Calu3 (cell line): ENCODE data around the gene ETHE1. TPM values are rescaled to one million over a fixed set of nuclear protein-coding genes. Genes with fewer than 3 reads are reported as not detected.

Experiments used
- BruUV-seq: library from RNA; stranded (reverse); fragments of 400-500 nt; replicated peaks from 2 replicates; lab custom pipeline; 2021; lab: Mats Ljungman, UMichigan
- CTCF ChIA-PET: fragments of 300-600 bp; sonication (Branson Sonifier 250); formaldehyde crosslinking; loops from one replicate; lab custom pipeline; 2022; ENCODE audit warnings: antibody characterized with exemption; lab: Charles Lee
- DNase-seq: peaks from one replicate; pipeline ENCODE4 v3.0.0; 2022
- H3K27ac Mint-ChIP-seq: one replicate; pipeline ENCODE4 v1.8.0; 2022; ENCODE audit warnings: mixed read lengths; ENCODE audit not compliant: unreplicated experiment
- H3K27me3 Mint-ChIP-seq: one replicate; pipeline ENCODE4 v1.8.0; 2022; ENCODE audit warnings: mixed read lengths; ENCODE audit not compliant: unreplicated experiment
- H3K36me3 Mint-ChIP-seq: one replicate; pipeline ENCODE4 v1.8.0; 2022; ENCODE audit warnings: mild to moderate bottlenecking, moderate library complexity, mixed read lengths; ENCODE audit not compliant: insufficient read depth, unreplicated experiment
- H3K4me1 Mint-ChIP-seq: one replicate; pipeline ENCODE4 v1.8.0; 2022; ENCODE audit warnings: mild to moderate bottlenecking, low read depth, mixed read lengths; ENCODE audit not compliant: unreplicated experiment
- H3K4me3 Mint-ChIP-seq: one replicate; pipeline ENCODE4 v1.8.0; 2022; ENCODE audit warnings: mild to moderate bottlenecking, low read depth, moderate library complexity, mixed read lengths; ENCODE audit not compliant: unreplicated experiment
- H3K9me3 Mint-ChIP-seq: one replicate; pipeline ENCODE4 v1.8.0; 2022; ENCODE audit warnings: low read depth, mixed read lengths; ENCODE audit not compliant: unreplicated experiment
- intact Hi-C: fragments of 100-400 bp; cut with micrococcal nuclease; formaldehyde crosslinking; loops from one replicate; pipeline ENCODE4 v1.10.0; 2022; ENCODE audit not compliant: unreplicated experiment
- total RNA-seq: library from RNA; stranded (reverse); gene quantifications from 2 replicates; pipeline ENCODE4 v1.2.3, GENCODE V29; 2022
- TF ChIP-seq, protein P1 (sequence below): fragments of 200-600 bp; IDR thresholded peaks from one replicate; pipeline ENCODE4 v1.8.0; 2022; ENCODE audit warnings: antibody characterized with exemption; ENCODE audit not compliant: unreplicated experiment

Gene ETHE1
- total RNA-seq, 1 experiment from 2014 or later: 44.8 TPM

DNA sequence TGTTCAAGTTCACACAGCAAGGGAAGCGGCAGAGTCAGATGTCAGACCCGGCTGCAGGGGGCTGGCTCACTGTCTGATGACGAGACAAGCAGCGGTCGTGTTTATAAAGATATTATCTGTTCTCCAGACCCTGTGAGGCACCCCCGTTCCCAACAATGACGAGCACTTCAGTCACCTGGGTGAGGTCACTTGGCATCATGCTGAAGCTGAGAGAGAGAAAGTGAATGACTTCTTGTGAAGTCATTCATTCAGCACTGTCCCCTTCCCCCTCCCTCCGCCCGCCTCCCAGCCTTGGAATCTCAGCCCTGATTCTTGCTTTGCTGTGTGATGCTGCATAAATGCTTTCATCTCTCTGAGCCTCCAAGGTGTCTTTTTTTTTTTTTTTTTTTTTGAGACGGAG, 56.7 kb downstream of the ETHE1 start:
- BruUV-seq: no TSS peak
- CTCF ChIA-PET: interaction anchor here (0.6 kb wide), 1 partner anchor 10 kb away, joined by 5 read pairs; no protein-coding TSS in a partner anchor
- peaks cover 49% of the 10 kb centered on the region for H3K4me1 Mint-ChIP-seq
- H3K4me3 Mint-ChIP-seq: no peak overlapping the region
- intact Hi-C loops: no loop called here
- DNase-seq: no peak
- TF ChIP-seq, protein P1, sequence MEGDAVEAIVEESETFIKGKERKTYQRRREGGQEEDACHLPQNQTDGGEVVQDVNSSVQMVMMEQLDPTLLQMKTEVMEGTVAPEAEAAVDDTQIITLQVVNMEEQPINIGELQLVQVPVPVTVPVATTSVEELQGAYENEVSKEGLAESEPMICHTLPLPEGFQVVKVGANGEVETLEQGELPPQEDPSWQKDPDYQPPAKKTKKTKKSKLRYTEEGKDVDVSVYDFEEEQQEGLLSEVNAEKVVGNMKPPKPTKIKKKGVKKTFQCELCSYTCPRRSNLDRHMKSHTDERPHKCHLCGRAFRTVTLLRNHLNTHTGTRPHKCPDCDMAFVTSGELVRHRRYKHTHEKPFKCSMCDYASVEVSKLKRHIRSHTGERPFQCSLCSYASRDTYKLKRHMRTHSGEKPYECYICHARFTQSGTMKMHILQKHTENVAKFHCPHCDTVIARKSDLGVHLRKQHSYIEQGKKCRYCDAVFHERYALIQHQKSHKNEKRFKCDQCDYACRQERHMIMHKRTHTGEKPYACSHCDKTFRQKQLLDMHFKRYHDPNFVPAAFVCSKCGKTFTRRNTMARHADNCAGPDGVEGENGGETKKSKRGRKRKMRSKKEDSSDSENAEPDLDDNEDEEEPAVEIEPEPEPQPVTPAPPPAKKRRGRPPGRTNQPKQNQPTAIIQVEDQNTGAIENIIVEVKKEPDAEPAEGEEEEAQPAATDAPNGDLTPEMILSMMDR: no peak
- no peak overlapping the region for H3K27ac Mint-ChIP-seq
- H3K9me3 Mint-ChIP-seq: no peaks in the 10 kb centered on the region
- peaks cover 33% of the 10 kb centered on the region for H3K36me3 Mint-ChIP-seq
- H3K27me3 Mint-ChIP-seq: no peaks in the 10 kb centered on the region

DNA sequence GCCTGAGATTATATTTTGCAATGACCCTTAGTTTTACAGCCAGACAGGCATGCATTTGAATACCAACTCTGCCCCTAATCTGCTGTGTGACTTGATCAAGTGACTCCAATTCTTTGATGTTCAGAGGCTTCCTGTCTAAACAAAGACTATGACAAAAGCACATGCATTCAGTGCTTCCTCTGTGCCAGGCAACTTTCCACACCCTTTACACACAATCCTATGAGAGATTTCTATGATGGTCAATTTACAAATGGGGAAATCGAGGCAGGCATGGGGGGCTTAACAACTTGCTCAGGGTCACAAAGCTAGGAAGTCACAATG, 57.9 kb downstream of the ETHE1 start:
- Mint-ChIP-seq H3K27me3 (no peaks in the 10 kb centered on the region), H3K36me3 (peaks cover 35% of the 10 kb centered on the region), H3K4me1 (peaks cover 50% of the 10 kb centered on the region), H3K27ac (no peak overlapping the region), H3K4me3 (no peak overlapping the region), H3K9me3 (no peaks in the 10 kb centered on the region)
- intact Hi-C loops: no loop called here
- CTCF ChIA-PET: no interaction called here
- BruUV-seq: no TSS peak
- TF ChIP-seq, protein P1: no peak
- no peak for DNase-seq

DNA sequence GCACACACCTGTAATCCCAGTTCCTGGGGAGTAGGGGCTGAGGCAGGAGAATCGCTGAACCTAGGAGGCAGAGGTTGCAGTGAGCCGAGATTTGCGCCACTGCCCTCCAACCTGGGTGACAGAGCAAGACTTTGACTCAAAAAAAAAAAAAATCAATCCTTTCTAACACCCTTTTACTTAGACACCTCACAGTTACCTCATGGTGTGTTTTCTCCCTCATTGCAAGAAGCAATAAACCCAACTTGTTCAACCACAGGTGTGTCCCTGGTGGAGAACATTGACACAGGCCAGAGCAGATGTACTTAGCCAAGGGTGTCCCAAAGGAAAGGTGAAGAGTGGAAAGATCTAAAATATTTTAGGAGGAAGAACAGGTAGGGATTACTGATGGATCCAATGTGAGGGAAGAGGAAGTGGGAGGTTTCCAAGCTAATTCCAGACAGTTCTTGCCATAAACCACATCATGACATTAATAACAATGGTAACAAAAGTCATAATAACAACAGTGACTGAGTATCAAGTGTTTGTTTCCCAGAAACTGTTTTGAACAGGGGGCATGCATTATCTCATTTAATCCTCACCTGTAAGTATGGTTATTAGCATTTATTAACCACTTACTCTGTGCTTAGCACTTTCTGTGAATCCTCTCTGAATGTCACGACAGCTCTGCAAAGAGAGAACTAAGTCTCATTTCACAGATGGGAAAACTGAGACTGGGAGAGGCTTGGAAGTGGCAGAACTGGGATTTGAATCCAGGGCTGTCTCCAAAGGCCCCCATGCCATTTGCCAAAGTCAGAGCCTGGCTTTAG, 58.4 kb downstream of the ETHE1 start:
- Mint-ChIP-seq H3K36me3 (peaks cover 35% of the 10 kb centered on the region), H3K9me3 (no peaks in the 10 kb centered on the region), H3K4me3 (peak overlapping the region; percentile 24), H3K27ac (peak overlapping the region; percentile 80), H3K4me1 (peaks cover 49% of the 10 kb centered on the region), H3K27me3 (no peaks in the 10 kb centered on the region)
- intact Hi-C loops: no loop called here
- CTCF ChIA-PET: interaction anchor here (0.8 to 1.2 kb wide), 2 partner anchors 35 to 43 kb away, joined by 3 read pairs; no protein-coding TSS in a partner anchor
- TF ChIP-seq, protein P1: no peak
- no peak for DNase-seq
- BruUV-seq: no TSS peak

DNA sequence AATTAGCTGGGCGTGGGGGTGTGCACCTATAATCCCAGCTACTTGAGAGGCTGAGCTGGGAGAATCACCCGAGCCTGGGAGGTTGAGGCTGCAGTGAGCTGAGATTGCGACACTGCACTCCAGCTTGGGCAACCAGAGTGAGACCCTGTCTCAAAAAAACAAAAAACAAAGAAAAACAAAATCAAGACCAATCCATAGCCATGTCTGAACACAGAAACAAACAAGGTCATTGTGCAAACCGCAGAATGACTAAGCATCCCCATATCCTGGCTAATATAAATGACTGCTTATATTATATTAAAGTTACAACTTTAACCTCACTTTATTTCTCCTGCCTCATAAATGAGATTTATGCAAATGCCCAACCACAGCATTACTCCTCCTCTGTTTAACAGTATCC, 59.3 kb downstream of the ETHE1 start:
- DNase-seq: peak; percentile 28
- BruUV-seq: no TSS peak

More for the DNA sequence above, 59.3 kb downstream of the ETHE1 start:
- Mint-ChIP-seq H3K27ac (peak overlapping the region; percentile 80), H3K4me1 (peaks cover 49% of the 10 kb centered on the region), H3K36me3 (peaks cover 36% of the 10 kb centered on the region), H3K4me3 (peak overlapping the region; percentile 24), H3K9me3 (no peaks in the 10 kb centered on the region), H3K27me3 (no peaks in the 10 kb centered on the region)
- intact Hi-C loops: no loop called here
- TF ChIP-seq, protein P1: no peak
- CTCF ChIA-PET: interaction anchor here (0.8 to 1.2 kb wide), 2 partner anchors 36 to 42 kb away, joined by 3 read pairs; no protein-coding TSS in a partner anchor
